NCI-H1048 (cell line): Measurements from ENCODE around the gene MEN1.

ENCODE experiments used
- DNase-seq: peaks from one replicate; lab custom pipeline; 2025; lab: John Stamatoyannopoulos, UW

Gene MEN1

DNA sequence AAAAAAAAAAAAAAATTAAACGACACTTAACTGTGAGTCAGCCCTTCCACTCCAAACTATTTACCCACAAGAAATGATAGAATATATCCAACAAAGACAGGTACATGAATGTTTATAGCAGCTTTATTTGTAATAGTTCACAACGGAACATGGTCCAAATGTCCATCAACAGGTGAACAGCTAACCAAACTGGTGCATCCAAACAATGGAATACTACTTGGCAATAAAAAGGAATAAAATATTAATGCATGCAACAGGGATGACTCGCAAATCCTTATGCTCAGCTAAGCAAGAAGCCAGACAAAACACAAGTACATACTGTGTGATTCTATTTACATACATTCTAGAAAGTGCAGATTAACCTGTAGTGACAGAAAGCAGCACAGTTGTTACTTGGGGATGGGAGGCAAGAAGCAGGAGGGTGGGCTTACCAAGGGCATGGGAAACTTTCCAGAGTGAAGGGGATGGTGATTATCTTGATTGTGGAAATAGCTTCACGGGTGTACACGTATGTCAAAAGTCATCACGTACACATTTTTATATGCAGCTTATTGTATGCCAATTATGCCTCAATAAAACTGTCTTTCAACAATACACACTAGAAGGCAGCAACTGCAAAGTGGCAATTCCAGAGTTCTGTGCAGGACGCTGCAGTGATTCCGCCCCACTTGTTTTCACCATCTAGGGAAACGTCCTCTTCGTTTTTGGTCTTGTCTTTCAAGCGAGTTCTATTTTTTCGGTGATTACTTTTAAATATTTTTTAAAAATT lies 25.4 kb downstream of the MEN1 start:
- no peak for DNase-seq

DNA sequence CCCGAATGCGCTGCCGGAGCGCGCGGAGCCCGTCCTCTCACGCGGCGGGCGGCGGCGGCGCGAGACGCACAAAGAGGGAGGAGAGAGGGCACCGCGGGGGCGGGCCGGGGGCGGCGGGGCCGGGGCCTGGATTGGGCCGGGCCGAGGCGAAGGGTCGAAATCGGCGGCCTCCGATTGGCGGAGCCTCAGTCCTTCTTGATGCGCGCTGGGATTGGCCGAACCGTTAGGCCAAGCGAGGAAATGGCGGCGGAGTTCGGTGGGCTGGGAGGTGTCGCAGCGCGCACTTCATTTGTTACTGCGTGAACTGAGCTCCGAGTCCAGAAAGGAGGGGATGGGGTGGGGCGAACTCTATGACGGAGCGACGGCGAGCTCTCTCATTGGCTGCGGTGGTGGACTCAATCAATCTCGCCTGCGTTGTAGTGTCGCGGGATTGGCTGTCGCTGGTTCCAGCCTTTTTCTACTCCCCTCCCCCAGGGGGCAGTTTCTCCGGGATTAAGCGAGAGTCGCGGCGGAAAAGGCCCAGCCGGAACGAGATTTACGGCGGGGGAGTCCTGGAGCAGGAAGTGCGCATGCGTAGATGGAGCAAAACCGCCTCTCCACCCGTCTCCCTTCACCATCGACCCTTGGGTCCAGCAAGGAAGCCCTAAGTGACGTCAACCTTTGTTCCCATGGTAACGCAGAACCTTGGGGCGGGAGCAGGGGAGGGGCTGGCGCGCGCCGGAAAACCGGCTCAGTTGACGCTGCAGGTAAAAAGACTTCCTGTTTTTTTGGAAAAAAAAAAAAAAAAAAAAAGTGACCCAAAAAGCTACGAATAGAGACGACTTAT lies 31.7 kb downstream of the MEN1 start, which contains the start of gene SF1:
Gene SF1, minus strand, starts transcription at position 70 of the 826 bp plus-strand sequence. CDS start 150 bp downstream, outside the sequence.
- DNase-seq, result peak; percentile 98

DNA sequence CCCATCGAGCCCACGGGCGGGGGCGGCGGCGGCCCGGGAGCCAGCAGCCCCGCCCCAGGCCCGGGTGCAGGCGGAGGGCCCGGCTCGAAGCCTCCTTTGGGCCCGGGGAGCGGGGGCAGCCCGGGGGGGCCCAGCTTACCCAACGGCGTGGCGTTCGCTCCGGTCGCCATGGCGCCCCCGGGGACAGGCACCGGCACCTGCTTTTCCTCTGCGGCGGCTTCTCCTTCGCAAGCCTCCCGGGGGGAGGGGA lies 32.2 kb downstream of the MEN1 start:
- DNase-seq, result no peak

DNA sequence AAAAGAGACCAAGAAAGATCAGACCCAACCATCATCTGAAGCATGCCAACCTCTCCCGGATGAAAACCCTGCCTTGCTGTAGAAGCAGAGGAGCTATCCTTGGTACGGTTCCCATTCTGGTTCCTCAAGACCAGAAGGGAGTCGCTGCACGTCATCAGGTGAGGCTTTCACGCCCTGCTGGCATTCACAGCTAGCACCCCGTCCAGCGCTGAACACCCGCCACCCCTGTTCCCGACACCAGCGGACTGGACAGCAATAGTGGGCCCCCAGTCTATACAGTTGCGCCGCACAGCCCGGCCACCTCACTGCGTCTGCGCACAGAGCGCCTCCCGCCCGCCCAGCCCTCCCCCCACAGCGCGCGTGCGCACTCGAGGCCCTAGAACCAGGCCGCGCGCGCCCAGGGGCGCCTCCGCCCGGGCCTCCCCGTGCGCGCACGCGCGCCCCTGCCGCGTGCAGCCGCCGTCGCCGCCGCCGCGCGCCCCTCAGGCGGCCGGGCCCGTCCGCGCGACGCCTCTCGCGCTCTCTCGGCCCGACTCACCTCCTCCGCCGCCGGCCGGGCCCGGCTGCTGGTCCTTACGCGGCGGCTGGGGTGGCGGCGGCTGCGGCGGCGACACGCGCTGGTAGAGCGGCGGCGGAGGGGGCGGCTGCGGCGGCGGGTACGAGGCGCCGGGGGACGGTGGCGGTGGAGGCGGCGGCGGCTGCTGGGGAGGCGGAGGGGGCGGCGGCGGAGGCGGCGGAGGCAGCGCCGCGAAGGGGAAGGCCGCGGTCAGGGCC lies 32.7 kb downstream of the MEN1 start:
- DNase-seq, result peak; percentile 69

DNA sequence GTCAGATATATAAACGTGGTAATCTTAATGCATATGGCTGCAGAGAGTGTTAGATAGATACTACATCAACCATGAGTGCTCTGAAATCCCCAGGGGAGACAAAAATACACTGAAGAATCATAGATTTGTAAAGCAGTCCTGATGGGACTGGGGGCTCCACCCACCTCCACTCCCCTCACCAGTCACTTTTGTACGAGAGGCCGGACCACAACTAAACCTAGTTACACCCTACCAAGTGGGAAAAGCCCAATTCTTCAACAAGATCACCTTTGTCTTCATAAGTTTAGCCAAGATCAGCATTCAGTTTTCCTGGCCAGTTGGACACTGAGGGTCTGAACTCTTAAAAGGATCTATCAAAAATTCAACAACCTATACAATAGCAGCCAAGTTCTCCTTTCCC lies 33.5 kb downstream of the MEN1 start:
- DNase-seq, result no peak

DNA sequence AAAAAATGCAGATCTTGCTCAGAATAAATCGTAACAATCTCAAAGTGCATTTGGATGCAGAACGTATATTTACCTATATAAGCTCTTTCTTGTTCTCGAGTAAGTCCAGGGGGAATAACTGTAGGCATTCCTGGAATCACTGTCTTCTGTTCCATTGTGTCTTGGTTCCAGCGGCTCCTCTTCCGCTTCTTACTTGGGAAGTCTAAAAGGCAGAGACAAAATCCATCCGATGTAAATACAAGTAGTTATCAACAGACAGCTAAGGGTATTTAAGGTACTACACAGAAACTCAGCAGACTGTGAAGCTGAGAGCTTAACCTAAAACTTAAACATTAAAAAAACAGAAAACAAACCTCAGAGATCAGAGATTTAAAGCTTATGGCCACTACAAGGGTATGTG lies 33.9 kb downstream of the MEN1 start:
- no peak for DNase-seq

DNA sequence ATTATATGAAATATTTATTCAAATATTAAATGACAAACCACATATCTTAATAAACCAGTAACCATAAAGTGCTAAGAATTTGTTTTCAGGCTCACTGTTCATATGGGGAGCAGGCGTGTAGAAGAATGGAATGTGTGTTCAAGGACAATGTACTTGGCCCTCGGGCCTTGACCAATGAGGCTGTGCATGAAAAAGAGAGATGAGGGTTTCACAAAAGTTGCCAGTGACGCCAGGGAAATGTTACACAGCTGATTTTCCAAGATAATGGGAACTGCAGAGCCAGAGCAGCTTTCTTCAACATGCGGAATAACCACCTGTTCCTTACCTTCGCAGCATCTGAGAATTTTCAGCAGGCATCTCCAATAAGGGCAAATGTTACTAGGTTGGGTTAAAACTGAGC lies 36.2 kb downstream of the MEN1 start:
- no peak for DNase-seq

DNA sequence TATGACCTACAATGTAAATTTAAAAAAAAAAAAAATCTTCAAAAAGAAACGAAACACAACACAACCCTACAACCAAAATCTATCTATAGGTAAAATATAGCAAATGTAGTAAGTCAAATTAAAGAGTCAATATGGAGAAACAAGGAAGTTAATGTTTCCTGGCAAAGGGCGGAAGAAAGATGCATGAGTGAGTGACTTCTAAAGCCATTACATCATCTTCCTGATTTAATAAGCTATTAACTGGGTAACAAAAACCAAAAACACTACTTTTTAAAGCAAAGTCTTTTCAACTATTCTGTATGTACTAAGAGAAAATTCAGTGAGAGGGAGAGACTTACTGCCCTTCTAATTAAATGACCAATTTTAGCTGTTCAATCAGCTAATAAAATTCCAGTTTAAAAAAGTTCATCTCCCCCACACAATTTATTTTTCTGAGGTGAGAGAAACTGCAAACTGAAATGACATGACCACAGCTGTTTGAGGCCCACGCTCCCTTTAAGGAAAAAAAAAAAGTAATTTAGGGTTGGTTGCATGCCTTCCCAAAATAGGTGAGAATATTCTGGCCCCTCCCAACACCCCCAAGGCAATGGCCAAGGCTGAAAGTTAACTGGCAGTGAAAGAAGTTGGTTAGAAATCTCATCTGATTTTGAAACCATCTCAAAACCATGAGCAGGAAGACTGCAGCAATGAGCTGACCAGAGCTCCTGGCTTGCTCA lies 37.9 kb downstream of the MEN1 start:
- no peak for DNase-seq

DNA sequence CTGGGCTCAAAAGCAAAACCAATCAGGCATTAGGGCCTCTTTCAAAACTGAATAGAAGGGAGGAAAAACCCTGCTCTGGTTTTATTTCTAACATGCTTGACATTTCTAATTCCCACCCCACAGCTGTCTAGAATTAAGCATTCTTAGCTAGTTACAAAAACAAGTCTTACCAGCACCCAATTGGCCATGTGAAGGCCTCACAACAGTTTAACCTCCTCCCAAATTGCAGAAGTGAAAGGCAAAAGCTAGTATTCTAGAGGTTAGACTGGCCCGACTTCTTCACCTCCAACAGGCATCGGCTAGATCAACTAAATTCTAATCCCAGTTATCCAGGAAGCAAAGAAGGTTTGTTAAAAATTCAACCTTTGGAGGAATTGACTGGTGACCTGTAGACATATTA lies 38.5 kb downstream of the MEN1 start:
- DNase-seq, result no peak

DNA sequence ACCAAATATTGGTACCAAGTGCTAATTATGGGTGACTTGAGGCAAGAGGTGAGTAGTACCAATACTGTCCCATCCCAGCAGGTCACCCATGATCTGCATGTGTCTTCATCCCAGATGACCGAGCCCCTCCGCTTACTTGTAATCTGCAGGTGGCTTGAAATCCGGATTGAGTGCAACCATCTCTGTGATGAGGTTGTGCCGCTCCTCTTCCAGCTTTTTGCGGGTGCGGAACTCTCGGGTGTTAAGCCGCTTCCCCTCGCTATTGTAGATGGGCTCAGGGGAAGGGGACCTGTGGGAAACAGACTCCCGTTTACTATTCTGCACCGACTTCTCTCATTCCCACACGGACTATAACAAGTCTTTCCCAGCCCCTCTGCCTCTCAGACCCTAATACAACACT lies 40.2 kb downstream of the MEN1 start:
- DNase-seq, result no peak

DNA sequence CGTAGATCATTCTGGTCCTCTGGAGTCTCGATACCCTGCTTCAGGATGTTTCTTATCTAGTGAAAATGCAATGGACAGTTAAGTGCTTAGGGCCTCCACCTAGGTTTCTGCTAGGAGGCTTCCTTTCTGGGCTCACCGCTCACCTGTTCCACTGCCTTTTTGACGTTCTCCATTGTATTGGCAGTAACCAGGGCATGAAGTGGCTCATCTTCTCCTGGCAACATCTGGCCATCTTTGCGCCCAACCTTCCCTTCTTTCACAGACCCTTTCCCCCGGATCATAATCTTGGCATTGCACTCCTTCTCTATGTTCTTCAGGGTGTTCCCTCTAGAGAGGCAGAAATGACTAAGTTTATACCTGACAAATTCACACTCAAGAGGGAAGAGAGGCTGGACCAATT lies 41.1 kb downstream of the MEN1 start:
- no peak for DNase-seq

DNA sequence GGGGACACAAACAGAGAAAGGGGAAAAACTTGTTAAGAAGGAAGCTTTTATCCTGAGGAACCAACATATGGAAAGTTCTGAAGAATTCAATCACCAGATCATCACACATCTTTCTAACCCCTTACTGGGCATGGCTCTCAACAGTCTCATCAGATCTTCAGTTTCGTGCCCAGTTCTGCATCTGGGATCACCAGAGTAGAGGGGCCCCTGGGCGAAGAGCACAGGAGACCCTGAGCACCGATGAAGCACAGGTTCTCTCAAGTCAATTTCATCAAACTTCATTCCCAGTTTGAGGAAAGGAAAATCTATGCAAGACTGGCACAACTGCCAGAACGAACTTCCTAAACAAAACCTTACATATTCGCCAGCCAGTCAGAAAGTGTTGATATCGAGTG lies 42.1 kb downstream of the MEN1 start:
- no peak for DNase-seq

DNA sequence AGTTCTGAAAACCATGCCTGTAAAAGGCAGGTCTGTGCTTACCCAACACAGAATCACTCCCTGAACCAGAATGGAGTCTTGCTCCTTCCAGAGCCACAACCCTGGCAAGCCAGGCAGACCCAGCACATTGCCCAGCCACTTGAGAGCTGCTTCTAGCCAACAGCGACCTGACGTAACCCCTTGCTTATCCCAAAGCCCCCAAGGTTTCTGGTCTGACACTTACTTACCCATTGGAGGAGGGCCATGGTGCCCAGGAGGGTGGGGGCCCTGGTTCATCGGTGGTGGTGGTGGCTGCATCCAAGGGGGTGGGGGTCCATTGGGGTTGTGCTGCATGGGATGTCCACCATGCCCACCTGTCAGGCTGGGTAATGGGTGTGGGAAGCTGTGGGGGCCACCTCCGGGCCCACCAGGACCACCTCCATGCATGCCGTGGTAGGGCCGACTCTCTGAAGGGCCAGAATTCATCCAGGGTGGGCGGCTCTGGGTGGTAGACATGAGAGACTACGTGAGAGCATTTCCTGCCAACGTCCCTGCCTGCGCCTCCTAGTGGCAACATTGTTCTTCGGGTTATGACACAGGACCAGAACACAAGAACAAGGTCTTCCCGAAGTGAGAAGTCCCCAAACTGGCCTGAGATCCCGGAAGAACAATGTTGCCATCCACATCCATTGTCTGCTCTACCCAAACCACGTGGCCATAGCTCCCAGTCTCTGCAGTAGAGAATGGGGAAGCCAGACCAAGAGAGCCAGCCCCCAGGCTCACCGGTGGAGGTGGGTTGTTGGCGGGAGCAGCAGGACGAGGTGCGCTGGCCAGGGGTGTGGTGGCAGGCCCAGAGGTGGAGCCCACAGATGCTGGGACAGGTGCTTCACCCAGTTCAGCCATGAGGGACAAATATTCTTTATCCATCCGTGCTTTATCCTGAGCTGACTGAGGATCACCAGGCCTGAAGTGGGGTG lies 42.7 kb downstream of the MEN1 start:
- peak; percentile 45 for DNase-seq

DNA sequence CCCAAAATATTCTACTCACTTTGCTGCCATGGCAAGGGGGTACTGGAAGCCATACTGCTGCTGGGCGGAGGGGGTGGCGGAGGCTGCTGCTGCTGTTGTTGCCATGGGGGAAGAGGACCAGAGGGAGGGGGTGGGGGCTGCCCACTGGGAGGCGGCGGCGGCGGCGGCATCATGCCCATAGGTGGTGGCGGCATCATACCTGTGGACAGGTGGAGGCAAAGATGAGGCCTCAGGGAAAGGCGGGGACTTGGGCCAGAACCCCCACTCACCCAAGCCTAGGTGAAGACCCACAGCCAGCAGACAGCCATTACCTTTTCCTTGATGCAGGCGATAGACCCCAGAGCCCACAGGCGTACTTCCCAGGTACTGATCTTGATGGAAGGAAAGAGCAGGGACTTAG lies 43.5 kb downstream of the MEN1 start:
- DNase-seq, result no peak

DNA sequence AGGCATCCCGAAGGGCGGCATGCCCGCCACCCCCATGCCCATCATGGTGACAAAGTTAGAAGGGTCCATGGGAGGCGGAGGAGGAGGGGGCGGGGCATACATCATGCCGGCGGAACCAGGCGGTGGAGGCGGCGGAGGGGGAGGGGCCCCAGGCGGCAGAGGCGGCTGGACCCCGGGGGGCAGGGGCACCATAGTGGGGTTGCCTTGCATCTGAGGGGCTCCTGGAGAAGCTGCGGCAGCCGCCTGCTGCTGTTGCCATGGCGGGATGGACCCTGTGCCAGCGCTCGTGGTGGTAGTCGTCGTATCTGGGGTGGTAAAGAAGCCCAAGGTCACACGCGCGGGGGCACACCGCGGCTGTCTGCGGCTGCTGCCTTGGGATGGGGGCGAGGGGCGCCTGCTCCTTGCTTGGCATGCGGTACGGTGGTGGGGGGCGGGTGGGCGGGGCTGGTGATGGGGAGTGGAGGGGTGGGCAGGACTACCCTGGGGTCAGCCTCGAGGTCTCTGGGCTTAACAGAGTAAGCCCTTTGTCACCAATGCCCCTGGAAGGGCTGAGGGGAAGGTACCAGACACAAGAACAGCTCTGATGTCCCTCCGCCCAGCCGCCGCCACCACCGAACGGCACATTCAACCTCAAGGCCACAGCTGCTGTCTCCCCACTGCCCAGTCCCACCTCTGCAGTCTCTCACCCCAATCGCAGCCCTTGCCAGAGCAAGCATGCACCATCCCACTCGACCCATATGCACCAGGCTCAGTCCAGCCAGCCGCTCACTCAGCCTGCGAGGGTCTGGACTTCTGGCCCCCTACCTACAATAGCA lies 44.3 kb downstream of the MEN1 start:
- no peak for DNase-seq

DNA sequence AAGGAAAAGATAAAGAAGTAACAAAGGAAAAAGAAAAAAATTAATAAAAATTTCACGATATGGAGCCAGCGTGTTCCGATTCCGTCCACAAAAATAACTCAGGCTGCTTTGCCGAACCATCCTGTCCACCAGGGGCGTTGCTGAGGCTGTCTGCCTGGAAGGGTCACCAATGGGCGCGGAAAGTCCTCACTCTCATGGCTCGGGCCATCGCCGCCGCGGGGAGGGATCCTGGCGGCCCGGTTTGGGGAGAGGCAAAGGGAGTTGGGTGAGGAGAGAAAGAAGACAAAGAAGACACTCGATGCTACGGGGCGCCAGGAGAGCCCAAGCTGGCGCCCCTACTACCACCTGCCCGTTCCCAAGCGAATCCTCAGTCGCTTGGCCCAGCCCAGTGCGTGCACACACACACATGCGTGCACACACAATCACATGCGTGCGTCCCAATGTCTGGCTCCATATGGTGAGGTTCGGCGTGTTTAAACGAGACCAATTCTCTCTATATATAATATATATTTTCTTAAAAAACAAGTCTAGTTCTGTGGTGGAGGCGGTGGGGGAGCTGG lies 45.0 kb downstream of the MEN1 start:
- DNase-seq, result no peak

DNA sequence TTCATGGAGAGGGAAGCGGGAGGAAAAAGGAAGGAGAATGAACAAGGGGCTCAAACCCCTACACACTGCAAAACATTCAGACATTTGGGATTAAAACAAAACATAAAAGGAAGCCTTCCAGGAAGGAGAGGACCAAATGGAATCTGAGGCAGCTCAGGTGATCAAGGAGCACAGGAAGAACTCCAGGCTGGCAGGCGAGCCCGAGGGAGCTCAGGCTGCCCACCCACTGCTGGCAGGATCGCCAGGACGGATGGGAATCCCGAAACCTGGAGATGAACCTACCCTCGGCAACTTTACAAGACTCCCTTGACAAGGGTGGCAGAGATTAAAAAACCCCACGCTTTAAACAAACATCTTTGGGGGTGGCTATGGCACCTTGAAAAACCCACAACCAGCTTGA lies 45.6 kb downstream of the MEN1 start:
- DNase-seq, result no peak

DNA sequence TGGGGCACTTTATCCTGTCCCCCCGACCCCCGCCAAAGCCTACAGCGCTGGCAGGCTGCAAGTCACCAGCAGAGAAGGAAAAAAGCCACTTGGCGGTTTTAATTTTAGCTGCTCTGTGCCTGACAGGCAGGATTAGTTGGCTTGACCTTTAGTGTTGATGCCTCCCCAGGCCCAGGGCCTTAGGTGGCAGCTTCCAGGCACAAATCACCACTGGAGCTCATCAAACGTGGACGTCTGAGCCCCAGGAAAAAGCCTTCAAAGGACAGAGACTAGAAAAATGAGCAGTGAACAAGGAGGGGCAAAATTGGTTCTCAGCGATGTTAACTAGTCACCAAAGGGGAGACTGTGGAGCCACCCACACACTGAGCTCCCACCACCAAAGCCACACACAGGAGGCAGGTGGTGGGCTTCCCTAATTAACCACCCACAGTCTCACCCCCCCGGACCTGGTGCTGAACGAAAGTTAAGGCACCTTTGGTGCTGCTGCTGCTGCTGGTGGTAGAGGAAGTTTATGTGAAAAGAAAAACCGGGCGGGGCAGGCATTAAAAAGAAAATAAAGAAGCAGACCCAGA lies 46.2 kb downstream of the MEN1 start:
- no peak for DNase-seq

DNA sequence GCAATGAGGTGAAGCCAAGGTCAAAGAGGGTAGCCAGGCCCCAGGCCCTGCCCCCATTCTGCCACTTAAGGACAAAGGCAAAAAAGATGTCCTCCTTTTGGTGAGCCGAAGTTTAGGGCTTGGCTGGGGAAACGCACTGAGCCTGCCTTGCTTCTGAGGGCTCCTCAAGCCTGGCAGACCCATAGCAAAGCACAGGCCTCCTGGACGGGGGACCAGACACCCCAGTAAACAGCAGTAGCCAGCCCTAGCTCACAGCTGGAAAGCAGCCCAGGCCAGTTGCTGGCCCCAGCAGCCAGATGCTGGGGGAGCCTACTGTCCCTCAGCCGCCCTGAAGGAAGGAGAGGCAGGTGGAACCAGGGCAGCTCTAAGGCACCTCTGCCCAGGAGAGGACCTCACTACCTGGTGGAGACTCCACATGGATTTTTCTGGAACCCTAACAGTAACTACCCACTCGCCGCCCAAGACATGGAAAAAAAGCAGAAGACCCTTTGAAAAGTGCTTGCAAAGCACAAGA lies 46.8 kb downstream of the MEN1 start:
- no peak for DNase-seq
